Keratinocyte (primary cell): ENCODE data around the gene COQ8A. TPM values are rescaled to one million over a fixed set of nuclear protein-coding genes. Genes with fewer than 3 reads are reported as not detected.

Experiments
- DNase-seq: peaks from one replicate; pipeline ENCODE4 v3.0.0-alpha.2; 2011; ENCODE audit warnings: low read depth, missing footprints, low spot score
- FAIRE-seq: peaks from 2 replicates; lab custom pipeline; 2011; peaks lifted over from hg19 to GRCh38; lab: Jason Lieb, UNC
- H2AFZ ChIP-seq: 2 replicates; pipeline ENCODE4 v1.6.0; 2012; ENCODE audit warnings: low read length, control low read depth, inconsistent platforms; ENCODE audit not compliant: control insufficient read depth
- H3K27ac ChIP-seq: 2 replicates; pipeline ENCODE4 v1.5.1; 2011; ENCODE audit warnings: low read length; ENCODE audit not compliant: control insufficient read depth, insufficient read depth
- H3K27me3 ChIP-seq: 3 replicates; pipeline ENCODE4 v1.6.0; 2011; ENCODE audit warnings: low read length; ENCODE audit not compliant: control insufficient read depth, insufficient read depth; ENCODE audit errors: extremely low read depth
- H3K36me3 ChIP-seq, 2 experiments: 2 replicates in 1 of 2; 3 replicates in 1 of 2; pipeline ENCODE4 v1.5.1; 2011; ENCODE audit warnings: low read length in 2 of 2, mild to moderate bottlenecking in 1 of 2; ENCODE audit not compliant: control insufficient read depth in 2 of 2, insufficient read depth in 2 of 2; ENCODE audit errors: extremely low read depth in 1 of 2
- H3K4me1 ChIP-seq: 3 replicates; pipeline ENCODE4 v1.5.1; 2011; ENCODE audit warnings: low read length; ENCODE audit not compliant: control insufficient read depth, insufficient read depth; ENCODE audit errors: extremely low read depth
- H3K4me2 ChIP-seq: 3 replicates; pipeline ENCODE4 v1.6.0; 2011; ENCODE audit warnings: low read depth, low read length; ENCODE audit not compliant: control insufficient read depth, insufficient read depth; ENCODE audit errors: extremely low read depth
- H3K4me3 ChIP-seq, 3 experiments: fragments of 200-600 bp in 1 of 3; sonication (generic) in 1 of 3; 2 replicates in 2 of 3; 3 replicates in 1 of 3; pipeline ENCODE4 v1.5.1; 2011 to 2016; ENCODE audit warnings: low read length in 3 of 3, mild to moderate bottlenecking in 3 of 3, control low read depth in 2 of 3, inconsistent platforms in 1 of 3, low read depth in 1 of 3, mixed read lengths in 1 of 3, mixed run types in 1 of 3, moderate library complexity in 1 of 3; ENCODE audit not compliant: control insufficient read depth in 2 of 3, insufficient read depth in 2 of 3; ENCODE audit errors: extremely low read depth in 1 of 3
- H3K79me2 ChIP-seq: 2 replicates; pipeline ENCODE4 v1.6.0; 2012; ENCODE audit warnings: low read length; ENCODE audit not compliant: control insufficient read depth, insufficient read depth
- H3K9ac ChIP-seq: 3 replicates; pipeline ENCODE4 v1.6.0; 2011; ENCODE audit warnings: low read length; ENCODE audit not compliant: control insufficient read depth, insufficient read depth; ENCODE audit errors: extremely low read depth
- H3K9me1 ChIP-seq: 3 replicates; pipeline ENCODE4 v1.6.0; 2011; ENCODE audit warnings: low read length; ENCODE audit not compliant: control insufficient read depth, insufficient read depth; ENCODE audit errors: extremely low read depth
- H3K9me3 ChIP-seq: 2 replicates; pipeline ENCODE4 v1.5.1; 2012; ENCODE audit warnings: low read depth, low read length; ENCODE audit not compliant: control insufficient read depth
- H4K20me1 ChIP-seq: 3 replicates; pipeline ENCODE4 v1.6.0; 2011; ENCODE audit warnings: low read length; ENCODE audit not compliant: control insufficient read depth, insufficient read depth; ENCODE audit errors: extremely low read depth
- CTCF ChIP-seq, 3 experiments: IDR thresholded peaks in 1 of 3; conservative IDR thresholded peaks in 1 of 3; optimal IDR thresholded peaks in 1 of 3; 2 replicates in 2 of 3; 3 replicates in 1 of 3; pipeline versions ENCODE3 to v1.5.1; 2011; ENCODE audit warnings: low read length in 3 of 3, mild to moderate bottlenecking in 3 of 3, moderate library complexity in 2 of 3, control low read depth in 1 of 3, inconsistent platforms in 1 of 3; ENCODE audit not compliant: insufficient read depth in 2 of 3; ENCODE audit errors: extremely low read depth in 1 of 3
- EZH2 ChIP-seq: IDR thresholded peaks from one replicate; pipeline ENCODE4 v1.6.1; 2012; ENCODE audit warnings: inconsistent platforms, mild to moderate bottlenecking, low read length, moderate library complexity
- dilution Hi-C: fragments of 300-500 bp; cut with MboI; formaldehyde crosslinking; loops from one replicate; pipeline ENCODE4 v1.7.0; 2020; ENCODE audit warnings: low sequenced_read_pairs; ENCODE audit not compliant: extremely low pct_ligation_motif_present
- polyA plus RNA-seq, 5 experiments: library from polyadenylated mRNA; depleted of rRNA in 3 of 5; stranded (reverse) in 3 of 5; stranded (forward) in 1 of 5; unstranded in 1 of 5; fragments of >200 nt; gene quantifications; 1 replicate in 1 of 5; 2 replicates in 3 of 5; 3 replicates in 1 of 5; pipeline versions ENCODE4 v1.2.1 to v1.2.3, GENCODE V29; 2011 to 2012; ENCODE audit warnings: missing spikeins in 2 of 5, low read depth in 1 of 5, low replicate concordance in 1 of 5

The COQ8A gene
- polyA plus RNA-seq, 1 donor (not counting 4 experiments of a cell fraction or from before 2014, with no cell fraction given), result 3.8 TPM

GRCh38 chr1:226943156-226943555, 3.1 kb downstream of the COQ8A start:
- no peak for DNase-seq
- H4K20me1 ChIP-seq, result no peaks in the 10 kb centered on the region
- no peak overlapping the region for H3K27ac ChIP-seq
- no peaks in the 10 kb centered on the region for H3K9me3 ChIP-seq
- no peak overlapping the region for H3K9ac ChIP-seq
- no peaks in the 10 kb centered on the region for H3K79me2 ChIP-seq
- H3K9me1 ChIP-seq, result no peaks in the 10 kb centered on the region
- no peaks in the 10 kb centered on the region for H3K36me3 ChIP-seq
- H3K4me2 ChIP-seq, result no peak overlapping the region
- no peak overlapping the region for H2AFZ ChIP-seq
- peaks cover 16% of the 10 kb centered on the region for H3K4me1 ChIP-seq
- dilution Hi-C loops, result no loop called here
- no peak overlapping the region for H3K4me3 ChIP-seq
- FAIRE-seq, result no peak
- TF ChIP-seq CTCF (optimal IDR thresholded peaks at IDR 0.05 in 1 of 3, IDR thresholded peaks at IDR 0.05 in 1 of 3, conservative IDR thresholded peaks at IDR 0.05 in 1 of 3; ENCODE audit: extremely low read depth in 1 of 3, insufficient read depth in 2 of 3, low read length in 3 of 3) (no peak), EZH2 (no peak)
- peaks cover 3% of the 10 kb centered on the region for H3K27me3 ChIP-seq

GRCh38 chr1:226943927-226944326, 3.8 kb downstream of the COQ8A start:
- no peaks in the 10 kb centered on the region for H3K9me1 ChIP-seq
- no peak overlapping the region for H3K9ac ChIP-seq
- no peak overlapping the region for H3K4me2 ChIP-seq
- H4K20me1 ChIP-seq, result no peaks in the 10 kb centered on the region
- H3K9me3 ChIP-seq, result no peaks in the 10 kb centered on the region
- FAIRE-seq (no peak), DNase-seq (no peak)
- H3K27ac ChIP-seq, result no peak overlapping the region
- H3K27me3 ChIP-seq, result peaks cover 3% of the 10 kb centered on the region
- H3K4me3 ChIP-seq, result no peak overlapping the region
- peaks cover 12% of the 10 kb centered on the region for H3K4me1 ChIP-seq
- H3K79me2 ChIP-seq, result no peaks in the 10 kb centered on the region
- H3K36me3 ChIP-seq, result no peaks in the 10 kb centered on the region
- dilution Hi-C loops, result no loop called here
- no peak overlapping the region for H2AFZ ChIP-seq
- TF ChIP-seq EZH2, result no peak
- no peak for TF ChIP-seq CTCF (optimal IDR thresholded peaks at IDR 0.05 in 1 of 3, IDR thresholded peaks at IDR 0.05 in 1 of 3, conservative IDR thresholded peaks at IDR 0.05 in 1 of 3; ENCODE audit: extremely low read depth in 1 of 3, insufficient read depth in 2 of 3, low read length in 3 of 3)
